Stimulated activated CD8-positive, alpha-beta memory T cell treated with anti-CD3 and anti-CD28 coated beads, Interleukin-7, amount 100 ng/mL, for 24 hours (primary cell): ENCODE results near the gene RINL.
"Not testable (repeated sequence)": the region's sequence is repeated elsewhere in the genome, so short reads cannot be mapped to it uniquely, and the experiment has no call there.

Source experiments
- DNase-seq: peaks from one replicate; pipeline ENCODE4 v3.0.0-alpha.2; 2020; ENCODE audit warnings: low read depth

RINL gene

GRCh38 chr19:38904581-38905539 lies 26.8 kb upstream of the RINL start:
- no peak for DNase-seq

GRCh38 chr19:38901683-38902082 lies 23.6 kb upstream of the RINL start:
- no peak for DNase-seq

- no peak for DNase-seq
Observed at GRCh38 chr19:38900743-38901190, 22.7 kb upstream of the RINL start.

- no peak for DNase-seq
Observed at GRCh38 chr19:38900202-38900629, 22.1 kb upstream of the RINL start.

GRCh38 chr19:38899447-38900201 lies 21.5 kb upstream of the RINL start, which contains the start of the genes NFKBIB and SIRT2:
NFKBIB (plus strand) TSS chr19:38899969; CDS start chr19:38900033, 64 bp downstream.
SIRT2 (minus strand) TSS chr19:38899618; CDS start chr19:38899521, 97 bp downstream.
- peak; percentile 94 for DNase-seq

- DNase-seq, result no peak
Observed at GRCh38 chr19:38898788-38899446, 20.8 kb upstream of the RINL start.

- DNase-seq, result no peak
Observed at GRCh38 chr19:38894968-38895367, 16.9 kb upstream of the RINL start.

GRCh38 chr19:38893341-38893771 lies 15.3 kb upstream of the RINL start:
- DNase-seq, result no peak

- no peak for DNase-seq
Observed at GRCh38 chr19:38892841-38893240, 14.8 kb upstream of the RINL start.

- no peak for DNase-seq
Observed at GRCh38 chr19:38891771-38892170, 13.7 kb upstream of the RINL start.

- no peak for DNase-seq
Observed at GRCh38 chr19:38890686-38891085, 12.6 kb upstream of the RINL start.

GRCh38 chr19:38889803-38890202 lies 11.7 kb upstream of the RINL start:
- no peak for DNase-seq

GRCh38 chr19:38888876-38889275 lies 10.8 kb upstream of the RINL start:
- DNase-seq, result no peak

- not testable (repeated sequence) for DNase-seq
Observed at GRCh38 chr19:38884691-38885090, 6.6 kb upstream of the RINL start.

- no peak for DNase-seq
Observed at GRCh38 chr19:38883286-38883685, 5.2 kb upstream of the RINL start.

GRCh38 chr19:38880882-38881609 lies 3.0 kb upstream of the RINL start:
- no peak for DNase-seq

- DNase-seq, result no peak
Observed at GRCh38 chr19:38880076-38880881, 2.2 kb upstream of the RINL start.

- no peak for DNase-seq
Observed at GRCh38 chr19:38879400-38879751, 1.3 kb upstream of the RINL start.

- no peak for DNase-seq
Observed at GRCh38 chr19:38878575-38879399, 712 bp upstream of the RINL start.
